H1 (cell line): Measurements from ENCODE around the gene ARHGEF5. TPM values are rescaled to one million over a fixed set of nuclear protein-coding genes. Genes with fewer than 3 reads are reported as not detected.

ENCODE experiments used
- CTCF ChIA-PET: fragments of 300-600 bp; sonication (Branson Sonifier 250); formaldehyde crosslinking; loops from one replicate; lab custom pipeline; 2021; ENCODE audit not compliant: partially characterized antibody; lab: Charles Lee
- POLR2A ChIA-PET: fragments of 300-600 bp; sonication (Branson Sonifier 250); formaldehyde crosslinking; loops from one replicate; lab custom pipeline; 2021; ENCODE audit warnings: inconsistent platforms; ENCODE audit not compliant: partially characterized antibody; lab: Charles Lee
- DNase-seq, 2 experiments: peaks; one replicate each; pipeline versions ENCODE4 v3.0.0 to v3.0.0-alpha.2; 2010 to 2022; ENCODE audit warnings: low spot score in 2 of 2, low read depth in 1 of 2, mixed read lengths in 1 of 2
- FAIRE-seq: peaks from 2 replicates; lab custom pipeline; 2011; peaks lifted over from hg19 to GRCh38; lab: Jason Lieb, UNC
- H2AFZ ChIP-seq: 2 replicates; pipeline ENCODE4 v1.8.1; 2012; ENCODE audit warnings: low read length, inconsistent platforms
- H2AK5ac ChIP-seq: 2 replicates; pipeline ENCODE4 v1.6.1; 2013; ENCODE audit warnings: low read depth, low read length
- H2BK120ac ChIP-seq: replicated peaks from 2 replicates; pipeline ENCODE3; 2013; ENCODE audit warnings: low read depth, low read length, inconsistent platforms
- H2BK12ac ChIP-seq: 2 replicates; pipeline ENCODE4 v1.6.1; 2013; ENCODE audit warnings: low read depth, low read length
- H2BK15ac ChIP-seq: 2 replicates; pipeline ENCODE4 v1.6.1; 2013; ENCODE audit warnings: low read length
- H2BK20ac ChIP-seq: 2 replicates; pipeline ENCODE4 v1.6.1; 2013; ENCODE audit warnings: low read length
- H2BK5ac ChIP-seq: 2 replicates; pipeline ENCODE4 v1.6.1; 2013; ENCODE audit warnings: low read depth, low read length
- H3K14ac ChIP-seq: 2 replicates; pipeline ENCODE4 v1.6.1; 2013; ENCODE audit warnings: inconsistent platforms; ENCODE audit not compliant: insufficient read length
- H3K18ac ChIP-seq: 2 replicates; pipeline ENCODE4 v1.6.1; 2013; ENCODE audit warnings: low read length; ENCODE audit errors: extremely low read depth
- H3K23ac ChIP-seq: 2 replicates; pipeline ENCODE4 v1.6.1; 2013; ENCODE audit warnings: inconsistent platforms; ENCODE audit not compliant: insufficient read length
- H3K23me2 ChIP-seq: 2 replicates; pipeline ENCODE4 v1.6.1; 2013; ENCODE audit warnings: low read depth, low read length
- H3K27ac ChIP-seq: 2 replicates; pipeline ENCODE4 v1.6.1; 2011; ENCODE audit warnings: low read depth, low read length, inconsistent platforms
- H3K27me3 ChIP-seq, 4 experiments: replicated peaks in 1 of 4; 1 replicate in 1 of 4; 2 replicates in 3 of 4; pipeline versions ENCODE4 v1.6.1 to v1.8.1; 2011 to 2013; ENCODE audit warnings: low read length in 3 of 4, mild to moderate bottlenecking in 3 of 4, inconsistent platforms in 2 of 4, mixed read lengths in 2 of 4, moderate library complexity in 1 of 4; ENCODE audit not compliant: control insufficient read depth in 3 of 4, insufficient read depth in 3 of 4; ENCODE audit errors: extremely low read depth in 1 of 4
- H3K36me3 ChIP-seq, 4 experiments: 2 replicates each; pipeline versions ENCODE4 v1.6.1 to v1.8.1; 2011 to 2013; ENCODE audit warnings: mild to moderate bottlenecking in 4 of 4, low read length in 3 of 4, moderate library complexity in 2 of 4, control low read depth in 1 of 4, inconsistent platforms in 1 of 4; ENCODE audit not compliant: insufficient read depth in 4 of 4, control insufficient read depth in 2 of 4
- H3K4ac ChIP-seq: replicated peaks from 2 replicates; pipeline ENCODE3; 2013; ENCODE audit warnings: low read length, low read depth, mixed read lengths, inconsistent platforms; ENCODE audit not compliant: insufficient read length
- H3K4me1 ChIP-seq, 4 experiments: replicated peaks in 1 of 4; 1 replicate in 1 of 4; 2 replicates in 3 of 4; pipeline versions ENCODE4 v1.6.1 to v1.8.1; 2011 to 2013; ENCODE audit warnings: low read length in 3 of 4, inconsistent platforms in 2 of 4, mixed read lengths in 1 of 4; ENCODE audit not compliant: insufficient read depth in 4 of 4, control insufficient read depth in 3 of 4
- H3K4me2 ChIP-seq, 2 experiments: 2 replicates each; pipeline versions ENCODE4 v1.6.1 to v1.8.1; 2011 to 2013; ENCODE audit warnings: low read depth in 2 of 2, low read length in 2 of 2, control low read depth in 1 of 2, inconsistent platforms in 1 of 2, mild to moderate bottlenecking in 1 of 2; ENCODE audit not compliant: insufficient read depth in 1 of 2
- H3K4me3 ChIP-seq, 4 experiments: fragments of 200-600, 300-600 bp in 1 of 4; sonication (generic), shearing (Covaris generic), sonication (Bioruptor Twin) in 1 of 4; 2 replicates each; pipeline versions ENCODE4 v1.5.1 to v1.8.1; 2011 to 2016; ENCODE audit warnings: low read length in 4 of 4, low read depth in 3 of 4, control low read depth in 2 of 4, inconsistent platforms in 2 of 4, mild to moderate bottlenecking in 2 of 4, mixed read lengths in 1 of 4, moderate library complexity in 1 of 4; ENCODE audit not compliant: insufficient read depth in 2 of 4; ENCODE audit errors: extremely low read depth in 1 of 4
- H3K56ac ChIP-seq: replicated peaks from 2 replicates; pipeline ENCODE3; 2013; ENCODE audit warnings: low read depth, mild to moderate bottlenecking, mixed read lengths, low read length, inconsistent platforms; ENCODE audit not compliant: insufficient read length
- H3K79me1 ChIP-seq: 2 replicates; pipeline ENCODE4 v1.6.1; 2013; ENCODE audit warnings: low read depth, low read length, control low read depth
- H3K79me2 ChIP-seq, 2 experiments: 2 replicates each; pipeline versions ENCODE4 v1.6.1 to v1.8.1; 2012 to 2013; ENCODE audit warnings: low read length in 2 of 2, mild to moderate bottlenecking in 2 of 2, inconsistent platforms in 1 of 2; ENCODE audit not compliant: insufficient read depth in 2 of 2, control insufficient read depth in 1 of 2
- H3K9ac ChIP-seq, 4 experiments: replicated peaks in 1 of 4; 1 replicate in 1 of 4; 2 replicates in 3 of 4; pipeline versions ENCODE4 v1.6.1 to v1.8.1; 2011 to 2013; ENCODE audit warnings: low read depth in 3 of 4, low read length in 3 of 4, control low read depth in 2 of 4, mild to moderate bottlenecking in 2 of 4, moderate library complexity in 2 of 4, inconsistent platforms in 1 of 4; ENCODE audit errors: extremely low read depth in 1 of 4
- H3K9me3 ChIP-seq, 2 experiments: 2 replicates each; pipeline versions ENCODE4 v1.6.1 to v1.8.1; 2012 to 2013; ENCODE audit warnings: mild to moderate bottlenecking in 2 of 2, moderate library complexity in 2 of 2, control low read depth in 1 of 2, inconsistent platforms in 1 of 2, low read depth in 1 of 2, low read length in 1 of 2, mixed read lengths in 1 of 2; ENCODE audit not compliant: insufficient read depth in 2 of 2
- H4K20me1 ChIP-seq, 2 experiments: replicated peaks in 1 of 2; 2 replicates each; pipeline versions ENCODE3 to v1.8.1; 2011 to 2013; ENCODE audit warnings: inconsistent platforms in 2 of 2, low read length in 2 of 2, mild to moderate bottlenecking in 1 of 2; ENCODE audit not compliant: insufficient read depth in 2 of 2, control insufficient read depth in 1 of 2
- H4K5ac ChIP-seq: 2 replicates; pipeline ENCODE4 v1.6.1; 2013; ENCODE audit warnings: low read length, low read depth, mixed read lengths, inconsistent platforms; ENCODE audit not compliant: insufficient read length
- H4K8ac ChIP-seq: 2 replicates; pipeline ENCODE4 v1.8.0; 2013; ENCODE audit warnings: mild to moderate bottlenecking, moderate library complexity, low read length, inconsistent platforms; ENCODE audit not compliant: insufficient read depth; ENCODE audit errors: extremely low read depth
- H4K91ac ChIP-seq: replicated peaks from 2 replicates; pipeline ENCODE3; 2013; ENCODE audit warnings: low read length, mixed read lengths, inconsistent platforms; ENCODE audit not compliant: insufficient read length
- BRCA1 ChIP-seq: IDR thresholded peaks from 2 replicates; pipeline ENCODE4 v1.6.1; 2012; ENCODE audit warnings: low read depth, low read length, improper control_type of control experiment
- CREB1 ChIP-seq: IDR thresholded peaks from 2 replicates; pipeline ENCODE4 v1.6.1; 2012; ENCODE audit warnings: inconsistent platforms
- EZH2 ChIP-seq: fragments of 200-600 bp; sonication (generic); IDR thresholded peaks from 2 replicates; pipeline ENCODE4 v1.7.1; 2012; ENCODE audit warnings: low read depth, mild to moderate bottlenecking, moderate library complexity, low read length, inconsistent platforms; ENCODE audit not compliant: severe bottlenecking
- GABPA ChIP-seq: IDR thresholded peaks from 2 replicates; pipeline ENCODE4 v1.6.1; 2011; ENCODE audit warnings: mild to moderate bottlenecking, low read length, moderate library complexity, borderline replicate concordance; ENCODE audit not compliant: insufficient read depth
- JUN ChIP-seq: IDR thresholded peaks from 2 replicates; pipeline ENCODE4 v1.6.1; 2011; ENCODE audit warnings: low read depth, mild to moderate bottlenecking, improper control_type of control experiment, low read length
- NANOG ChIP-seq: IDR thresholded peaks from 2 replicates; pipeline ENCODE4 v1.6.1; 2011; ENCODE audit warnings: low read length, low read depth, mild to moderate bottlenecking, inconsistent platforms; ENCODE audit not compliant: insufficient read depth, poor library complexity, severe bottlenecking
- POU5F1 ChIP-seq: IDR thresholded peaks from 2 replicates; pipeline ENCODE4 v1.6.1; 2011; ENCODE audit warnings: low read depth, mild to moderate bottlenecking, low read length, moderate library complexity
- SP1 ChIP-seq: IDR thresholded peaks from 2 replicates; pipeline ENCODE4 v1.6.1; 2011; ENCODE audit warnings: low read depth, low read length
- SP2 ChIP-seq: IDR thresholded peaks from 2 replicates; pipeline ENCODE4 v1.6.1; 2012; ENCODE audit warnings: mild to moderate bottlenecking, low read length, inconsistent platforms
- WGBS, 2 experiments: shearing (Covaris generic) in 1 of 2; methylation state at CpG; one replicate each; pipeline versions ENCODE4 v1.1.6 to v1.1.7; 2013 to 2015; ENCODE audit warnings: low lambda C conversion rate in 2 of 2, mixed read lengths in 2 of 2, inconsistent platforms in 1 of 2, low coverage in 1 of 2, missing lambda C conversion rate in 1 of 2; ENCODE audit not compliant: insufficient replicate concordance in 2 of 2, insufficient coverage in 1 of 2, insufficient read length in 1 of 2; ENCODE audit errors: extremely low coverage in 1 of 2, missing lambda C conversion rate in 1 of 2; 5-methylcytosine and 5-hydroxymethylcytosine counted together
- polyA plus RNA-seq, 7 experiments: library from polyadenylated mRNA; depleted of rRNA in 3 of 7; stranded (reverse) in 5 of 7; unstranded in 2 of 7; fragments of >200 nt in 5 of 7; fragments of 200-250 nt in 2 of 7; gene quantifications; 1 replicate in 5 of 7; 2 replicates in 1 of 7; 4 replicates in 1 of 7; pipeline versions ENCODE4 v1.2.1 to v1.2.3, GENCODE V29; 2011 to 2013; ENCODE audit warnings: missing spikeins in 2 of 7, mixed read lengths in 2 of 7
- total RNA-seq: library from RNA; stranded (reverse); fragmentation: NEBNext Ultra II Directional; extraction: Animal tissue kit (Norgen Biotek cat#: 25700); gene quantifications from 2 replicates; pipeline ENCODE4 v1.2.1, GENCODE V29; 2021

Gene ARHGEF5
- total and polyA plus RNA-seq, 2 of the 8 experiments (the other 6 are each of a cell fraction or from before 2014, with no cell fraction given): 12.8 to 34.6 TPM

- Histone ChIP-seq H3K9me3 (no peaks in the 10 kb centered on the region), H3K4ac (no peak overlapping the region), H4K5ac (no peak overlapping the region), H2AK5ac (no peak overlapping the region), H3K23me2 (no peaks in the 10 kb centered on the region), H3K23ac (no peak overlapping the region), H3K4me1 (no peaks in the 10 kb centered on the region), H3K18ac (no peak overlapping the region), H2AFZ (no peak overlapping the region), H3K79me2 (no peaks in the 10 kb centered on the region), H4K91ac (no peak overlapping the region), H2BK120ac (no peak overlapping the region), H3K27me3 (no peaks in the 10 kb centered on the region), H3K4me2 (no peak overlapping the region), H3K36me3 (no peaks in the 10 kb centered on the region), H3K79me1 (no peaks in the 10 kb centered on the region), H3K14ac (no peak overlapping the region), H2BK15ac (no peak overlapping the region), H2BK12ac (no peak overlapping the region), H4K8ac (no peak overlapping the region), H3K9ac (no peak overlapping the region), H3K27ac (no peak overlapping the region), H3K4me3 (no peak overlapping the region), H4K20me1 (no peaks in the 10 kb centered on the region), H2BK20ac (no peak overlapping the region), H2BK5ac (no peak overlapping the region), H3K56ac (no peak overlapping the region)
- TF ChIP-seq JUN: no peak
- no peak for TF ChIP-seq BRCA1
- TF ChIP-seq GABPA: no peak
- TF ChIP-seq EZH2: no peak
- no peak for TF ChIP-seq POU5F1
- TF ChIP-seq SP1: no peak
- no peak for TF ChIP-seq SP2
- TF ChIP-seq CREB1: no peak
- TF ChIP-seq NANOG: no peak
- 77% methylated on average over 4 of the region's 6 CpGs; no CpG with 5 or more reads in 1 of the 2 experiments for WGBS, 2 experiments
- ChIA-PET CTCF (interaction anchor here (1.0 to 2.0 kb wide), 5 partner anchors 10 to 157 kb away, joined by 3 to 10 read pairs (median 5); no protein-coding TSS in a partner anchor), POLR2A (no interaction called here)
- DNase-seq (peak in 1 of 2 experiments; percentile 16), FAIRE-seq (no peak)
Measured at GRCh38 chr7:144398911-144399310, 43.7 kb downstream of the ARHGEF5 start.
